Esophagus muscularis mucosa (tissue), 4 donors: Measurements from ENCODE around the gene DIP2C. TPM values are rescaled to one million over a fixed set of nuclear protein-coding genes. Genes with fewer than 3 reads are reported as not detected.

Experiments
- DNase-seq: peaks from one replicate; pipeline ENCODE4 v3.0.0-alpha.2; 2017; ENCODE audit errors: extremely low spot score
- H3K27ac ChIP-seq, 4 donors: fragments of 200-600 bp; sonication (generic); replicated peaks in 1 of 4; 1 replicate in 3 of 4; 2 replicates in 1 of 4; pipeline ENCODE4 v1.5.1; 2016 to 2019; ENCODE audit warnings: mild to moderate bottlenecking in 1 of 4
- H3K27me3 ChIP-seq, 4 donors: fragments of 200-600 bp; sonication (generic); one replicate each; pipeline versions ENCODE4 v1.5.1 to v1.6.0; 2016 to 2019
- H3K36me3 ChIP-seq, 4 donors: fragments of 200-600 bp; sonication (generic); one replicate each; pipeline ENCODE4 v1.5.1; 2016 to 2019
- H3K4me1 ChIP-seq, 4 donors: fragments of 200-600 bp; sonication (generic); one replicate each; pipeline ENCODE4 v1.5.1; 2016 to 2019
- H3K4me3 ChIP-seq, 4 donors: fragments of 200-600 bp; sonication (generic); 1 replicate in 2 of 4; 2 replicates in 2 of 4; pipeline ENCODE4 v1.5.1; 2016 to 2019; ENCODE audit warnings: mild to moderate bottlenecking in 4 of 4, moderate library complexity in 1 of 4
- H3K9me3 ChIP-seq, 4 donors: fragments of 200-600 bp; sonication (generic); 1 replicate in 3 of 4; 2 replicates in 1 of 4; pipeline ENCODE4 v1.5.1; 2016 to 2019
- EP300 ChIP-seq: sonication (generic); formaldehyde crosslinking; IDR thresholded peaks from one replicate; pipeline ENCODE4 v1.6.1; 2017; ENCODE audit warnings: antibody characterized with exemption
- POLR2A ChIP-seq: fragments of 450-650 bp; IDR thresholded peaks from one replicate; pipeline ENCODE4 v1.6.1; 2017; ENCODE audit warnings: antibody characterized with exemption, moderate library complexity, mild to moderate bottlenecking, low read depth
- POLR2AphosphoS5 ChIP-seq, 2 donors: sonication (generic); formaldehyde crosslinking; IDR thresholded peaks; one replicate each; pipeline ENCODE4 v1.6.1; 2017; ENCODE audit warnings: antibody characterized with exemption in 2 of 2
- WGBS: methylation state at CpG from one replicate; pipeline ENCODE4 v1.1.5; 2018; 5-methylcytosine and 5-hydroxymethylcytosine counted together
- intact Hi-C: fragments of 100-400 bp; cut with DNase I; formaldehyde crosslinking; loops from one replicate; pipeline ENCODE4 v1.15.1; 2023
- total RNA-seq, 4 donors: library from RNA; depleted of rRNA; stranded (reverse); fragments of >200 nt; gene quantifications; one replicate each; pipeline versions ENCODE4 v1.1.0 to v1.2.1, GENCODE V29; 2016
- TF ChIP-seq, protein P1 (sequence below), 3 experiments: fragments of 200-600 bp in 2 of 3; fragments of 450-650 bp in 1 of 3; sonication (generic) in 2 of 3; IDR thresholded peaks; one replicate each; pipeline ENCODE4 v1.5.1; 2017 to 2019; ENCODE audit warnings: antibody characterized with exemption in 3 of 3, mild to moderate bottlenecking in 2 of 3, moderate library complexity in 1 of 3

Gene DIP2C
- total RNA-seq, 4 donors from 2014 or later = 38.6 to 66.4 (median 55.7) TPM

DNA sequence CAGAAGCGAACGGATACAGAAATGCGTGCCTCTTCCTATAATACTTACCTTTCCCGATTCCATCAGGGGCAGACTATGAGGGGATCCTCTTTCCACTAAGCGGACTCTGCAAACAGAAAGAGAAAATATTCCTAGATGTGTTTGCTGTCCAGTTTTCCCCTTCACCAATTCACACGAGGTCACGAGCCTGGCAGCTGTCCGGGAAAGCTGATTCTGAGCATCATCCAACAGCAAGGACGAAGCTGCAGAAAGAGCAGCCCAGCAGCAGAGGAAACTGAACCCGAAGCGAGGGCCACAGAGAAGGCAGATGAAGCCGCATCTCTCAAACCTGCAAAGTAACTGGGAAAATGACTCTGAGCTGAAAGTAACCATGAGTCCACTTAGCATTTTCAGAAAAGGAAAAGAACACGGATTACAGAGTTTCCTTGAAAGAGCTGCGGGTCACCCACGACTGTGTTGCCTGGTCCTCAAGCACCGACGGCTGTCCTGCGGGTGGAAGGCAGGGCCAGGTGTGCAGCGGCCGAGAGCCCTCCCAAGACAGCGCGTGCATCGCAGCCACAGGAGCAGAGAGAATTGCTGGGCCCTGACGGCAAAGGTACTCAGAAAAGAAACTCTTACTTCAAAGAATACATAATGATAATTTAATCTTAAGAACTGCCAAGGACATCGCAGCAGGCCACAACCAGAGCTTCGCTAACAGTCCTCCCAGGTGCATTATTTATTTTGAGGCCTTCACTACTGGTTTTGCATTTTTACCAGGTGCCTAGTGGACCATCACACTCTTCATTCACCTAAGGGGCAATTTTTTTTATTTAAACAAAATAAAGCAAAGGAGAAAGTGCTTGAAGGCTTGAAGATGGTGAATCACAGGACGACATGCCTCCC is 400.9 kb downstream of the DIP2C start:
- WGBS = 89% methylated on average over 27 of the region's 27 CpGs
- no peaks in the 10 kb centered on the region for H3K9me3 ChIP-seq

DNA sequence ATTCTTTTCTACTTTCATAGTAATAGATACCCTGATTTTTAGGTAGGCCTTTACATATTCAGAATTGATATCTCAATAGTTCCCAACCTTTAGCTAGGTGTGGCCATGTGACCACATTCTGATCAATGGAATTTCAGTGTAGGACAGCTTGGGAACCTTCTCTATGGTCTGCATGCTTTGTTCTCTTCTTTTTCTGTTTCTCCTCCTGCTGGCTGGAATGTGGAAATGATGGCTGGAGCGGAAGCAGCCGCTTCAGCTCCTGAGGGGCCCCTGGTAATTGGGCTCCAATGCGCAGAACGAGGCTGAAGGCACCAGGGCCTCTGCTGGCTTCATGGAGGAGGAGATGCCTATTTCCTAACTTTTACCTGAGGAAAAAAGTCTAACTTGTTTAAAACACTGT is 401.7 kb downstream of the DIP2C start:
- intact Hi-C loops = no loop called here
- WGBS = 90% methylated on average over 4 of the region's 4 CpGs
- Histone ChIP-seq H3K36me3 (peaks cover 0 to 83% (median 62%) of the 10 kb centered on the region in 4 donors), H3K27me3 (no peaks in the 10 kb centered on the region), H3K27ac (peak overlapping the region in 3 of 4 donors; percentile 5 to 47 (median 16)), H3K9me3 (no peaks in the 10 kb centered on the region), H3K4me3 (no peak overlapping the region), H3K4me1 (peaks cover 1 to 21% (median 14%) of the 10 kb centered on the region in 4 donors)
- TF ChIP-seq POLR2A = no peak
- TF ChIP-seq, protein P1, sequence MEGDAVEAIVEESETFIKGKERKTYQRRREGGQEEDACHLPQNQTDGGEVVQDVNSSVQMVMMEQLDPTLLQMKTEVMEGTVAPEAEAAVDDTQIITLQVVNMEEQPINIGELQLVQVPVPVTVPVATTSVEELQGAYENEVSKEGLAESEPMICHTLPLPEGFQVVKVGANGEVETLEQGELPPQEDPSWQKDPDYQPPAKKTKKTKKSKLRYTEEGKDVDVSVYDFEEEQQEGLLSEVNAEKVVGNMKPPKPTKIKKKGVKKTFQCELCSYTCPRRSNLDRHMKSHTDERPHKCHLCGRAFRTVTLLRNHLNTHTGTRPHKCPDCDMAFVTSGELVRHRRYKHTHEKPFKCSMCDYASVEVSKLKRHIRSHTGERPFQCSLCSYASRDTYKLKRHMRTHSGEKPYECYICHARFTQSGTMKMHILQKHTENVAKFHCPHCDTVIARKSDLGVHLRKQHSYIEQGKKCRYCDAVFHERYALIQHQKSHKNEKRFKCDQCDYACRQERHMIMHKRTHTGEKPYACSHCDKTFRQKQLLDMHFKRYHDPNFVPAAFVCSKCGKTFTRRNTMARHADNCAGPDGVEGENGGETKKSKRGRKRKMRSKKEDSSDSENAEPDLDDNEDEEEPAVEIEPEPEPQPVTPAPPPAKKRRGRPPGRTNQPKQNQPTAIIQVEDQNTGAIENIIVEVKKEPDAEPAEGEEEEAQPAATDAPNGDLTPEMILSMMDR (IDR thresholded peaks at IDR 0.05) = peak in 1 of 3 experiments; percentile 34
- DNase-seq = no peak

More for the DNA sequence above, 400.9 kb downstream of the DIP2C start:
- H3K36me3 ChIP-seq = peaks cover 0 to 76% (median 56%) of the 10 kb centered on the region in 4 donors
- H3K27ac ChIP-seq = no peak overlapping the region
- intact Hi-C loops = no loop called here
- no peaks in the 10 kb centered on the region for H3K27me3 ChIP-seq
- TF ChIP-seq, protein P1 (IDR thresholded peaks at IDR 0.05) = no peak
- no peak for TF ChIP-seq POLR2AphosphoS5 (IDR thresholded peaks at IDR 0.05)
- no peak overlapping the region for H3K4me3 ChIP-seq
- H3K4me1 ChIP-seq = peaks cover 0 to 17% (median 12%) of the 10 kb centered on the region in 4 donors
- DNase-seq = no peak

DNA sequence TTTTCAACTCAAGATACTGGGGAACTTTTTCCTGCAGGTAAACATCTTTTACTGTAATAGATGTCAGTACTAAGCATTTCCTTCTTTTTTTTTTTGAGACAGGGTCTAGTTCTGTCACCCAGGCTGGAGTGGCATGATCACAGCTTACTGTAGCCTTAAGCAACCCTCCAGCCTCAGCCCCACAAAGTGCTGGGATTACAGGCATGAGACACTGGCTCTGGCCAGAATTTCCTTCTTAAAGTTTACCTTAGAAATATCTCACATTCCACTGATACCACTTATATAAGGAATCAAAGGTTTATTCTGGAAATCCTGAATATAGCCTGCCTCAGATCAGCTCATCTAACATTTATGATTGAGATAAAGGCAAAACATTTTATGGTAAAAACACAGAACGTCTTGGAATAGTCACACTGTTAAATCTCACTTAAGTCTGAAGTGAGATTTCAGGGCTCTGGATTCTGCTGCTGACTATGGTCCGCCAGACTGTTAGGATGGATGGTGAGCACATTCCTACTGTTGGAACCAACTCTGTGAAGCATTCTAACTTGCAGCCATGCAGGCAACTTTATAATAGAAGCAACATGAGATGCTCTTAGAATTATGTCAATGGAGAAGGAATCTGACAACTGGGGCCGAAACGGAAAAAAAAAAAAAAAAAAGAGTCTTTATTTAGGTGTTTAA is 402.3 kb downstream of the DIP2C start:
- H3K4me1 ChIP-seq = peaks cover 5 to 27% (median 20%) of the 10 kb centered on the region in 4 donors
- no peak for DNase-seq
- no peaks in the 10 kb centered on the region for H3K27me3 ChIP-seq
- no peak for TF ChIP-seq POLR2A
- TF ChIP-seq POLR2AphosphoS5 (IDR thresholded peaks at IDR 0.05) = no peak
- no peak overlapping the region for H3K4me3 ChIP-seq
- WGBS = 28% methylated on average over 4 of the region's 4 CpGs
- H3K9me3 ChIP-seq = no peaks in the 10 kb centered on the region
- H3K36me3 ChIP-seq = peaks cover 0 to 86% (median 66%) of the 10 kb centered on the region in 4 donors
- intact Hi-C loops = no loop called here
- peak overlapping the region in 3 of 4 donors; percentile 5 to 47 (median 16) for H3K27ac ChIP-seq

DNA sequence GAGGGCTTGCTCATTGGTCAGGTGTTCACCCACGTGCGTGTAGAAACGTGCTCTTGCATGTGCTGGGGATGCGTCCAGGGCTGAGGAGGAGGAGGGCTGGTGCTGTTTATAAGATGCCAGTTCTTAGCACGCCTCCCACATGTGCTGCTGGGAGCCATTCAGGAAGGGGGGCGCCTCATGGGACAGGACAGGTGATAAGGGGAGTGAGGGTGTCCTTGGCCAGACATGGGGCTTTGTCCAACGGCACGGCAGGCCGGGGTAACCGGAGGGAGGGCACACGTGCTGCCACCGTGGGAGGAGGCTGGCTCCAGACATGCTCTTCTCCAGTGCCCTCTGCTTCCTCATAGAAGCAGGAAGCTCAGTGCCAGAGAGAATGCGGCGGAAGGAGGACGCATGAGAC is 404.3 kb downstream of the DIP2C start:
- Histone ChIP-seq H3K36me3 (peaks cover 13 to 86% (median 68%) of the 10 kb centered on the region in 4 donors), H3K4me1 (peaks cover 5 to 30% (median 20%) of the 10 kb centered on the region in 4 donors), H3K4me3 (no peak overlapping the region), H3K27ac (no peak overlapping the region), H3K27me3 (no peaks in the 10 kb centered on the region), H3K9me3 (no peaks in the 10 kb centered on the region)
- intact Hi-C loops = no loop called here
- TF ChIP-seq EP300 = no peak
- no peak for TF ChIP-seq POLR2AphosphoS5 (IDR thresholded peaks at IDR 0.05)
- TF ChIP-seq POLR2A = no peak
- TF ChIP-seq, protein P1 (IDR thresholded peaks at IDR 0.05) = no peak
- 91% methylated on average over 9 of the region's 15 CpGs for WGBS
- DNase-seq = no peak

DNA sequence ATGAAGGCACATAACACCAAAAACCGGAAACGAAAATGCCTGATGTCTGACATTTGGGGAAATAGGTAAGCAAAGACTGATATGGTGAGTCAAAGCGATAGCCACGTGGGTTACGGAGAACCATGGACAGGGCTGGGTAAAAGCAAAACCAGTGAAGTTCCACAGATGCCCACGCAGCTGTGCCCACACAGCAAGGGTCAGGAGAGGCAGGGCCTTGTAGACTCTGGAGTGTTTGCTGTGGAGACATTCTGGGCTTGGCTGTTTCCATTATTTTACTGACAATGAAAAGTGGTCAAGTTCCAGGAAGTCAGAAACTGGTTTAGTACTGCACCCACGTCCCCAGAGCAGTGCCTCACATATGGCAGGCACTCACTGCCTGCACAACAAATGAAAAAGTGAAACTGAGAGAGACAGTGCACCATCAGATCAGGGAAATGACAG is 405.5 kb downstream of the DIP2C start:
- intact Hi-C loops = no loop called here
- 91% methylated on average over 7 of the region's 7 CpGs for WGBS
- DNase-seq = no peak
- Histone ChIP-seq H3K9me3 (no peaks in the 10 kb centered on the region), H3K27me3 (no peaks in the 10 kb centered on the region), H3K4me3 (no peak overlapping the region), H3K36me3 (peaks cover 13 to 87% (median 70%) of the 10 kb centered on the region in 4 donors), H3K4me1 (peaks cover 7 to 30% (median 20%) of the 10 kb centered on the region in 4 donors), H3K27ac (no peak overlapping the region)
- TF ChIP-seq, protein P1 (IDR thresholded peaks at IDR 0.05) = no peak
